ENCODE measurements around the gene F13B.
"Not testable (repeated sequence)": the region's sequence is repeated elsewhere in the genome, so short reads cannot be mapped to it uniquely, and the experiment has no call there.

The F13B gene

DNA sequence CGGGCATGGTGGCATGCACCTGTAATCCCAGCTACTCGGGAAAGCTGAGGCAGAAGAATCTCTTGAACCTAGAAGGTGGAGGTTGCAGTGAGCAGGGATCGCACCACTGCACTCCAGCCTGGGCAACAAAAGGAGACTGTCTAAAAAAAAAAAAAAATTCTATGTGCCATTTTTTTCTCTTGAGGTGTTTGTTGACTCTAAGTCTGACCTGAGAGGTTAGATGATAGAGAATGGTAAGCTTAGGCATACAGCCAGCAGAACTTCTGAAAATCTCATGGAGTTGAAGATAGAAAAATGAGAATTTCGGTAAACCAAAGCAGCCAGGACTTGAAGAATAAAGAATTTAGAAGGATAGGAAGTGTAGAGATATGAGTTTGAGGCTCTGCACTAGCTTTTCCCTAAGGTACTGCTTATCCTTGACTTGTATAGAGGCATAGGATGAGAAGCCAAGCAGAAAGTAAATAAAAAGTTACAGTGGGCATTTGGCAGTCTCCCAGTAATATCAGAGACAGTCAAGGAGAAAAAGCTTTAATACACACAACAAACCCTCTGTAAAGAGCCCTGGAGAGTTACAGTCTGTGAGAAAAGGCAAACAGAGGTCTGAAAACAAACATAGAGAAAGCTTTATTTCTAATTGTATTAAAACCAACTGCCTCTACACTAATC is 24.3 kb downstream of the F13B start:
- no peak for DNase-seq (ENCODE audit: low read depth)

DNA sequence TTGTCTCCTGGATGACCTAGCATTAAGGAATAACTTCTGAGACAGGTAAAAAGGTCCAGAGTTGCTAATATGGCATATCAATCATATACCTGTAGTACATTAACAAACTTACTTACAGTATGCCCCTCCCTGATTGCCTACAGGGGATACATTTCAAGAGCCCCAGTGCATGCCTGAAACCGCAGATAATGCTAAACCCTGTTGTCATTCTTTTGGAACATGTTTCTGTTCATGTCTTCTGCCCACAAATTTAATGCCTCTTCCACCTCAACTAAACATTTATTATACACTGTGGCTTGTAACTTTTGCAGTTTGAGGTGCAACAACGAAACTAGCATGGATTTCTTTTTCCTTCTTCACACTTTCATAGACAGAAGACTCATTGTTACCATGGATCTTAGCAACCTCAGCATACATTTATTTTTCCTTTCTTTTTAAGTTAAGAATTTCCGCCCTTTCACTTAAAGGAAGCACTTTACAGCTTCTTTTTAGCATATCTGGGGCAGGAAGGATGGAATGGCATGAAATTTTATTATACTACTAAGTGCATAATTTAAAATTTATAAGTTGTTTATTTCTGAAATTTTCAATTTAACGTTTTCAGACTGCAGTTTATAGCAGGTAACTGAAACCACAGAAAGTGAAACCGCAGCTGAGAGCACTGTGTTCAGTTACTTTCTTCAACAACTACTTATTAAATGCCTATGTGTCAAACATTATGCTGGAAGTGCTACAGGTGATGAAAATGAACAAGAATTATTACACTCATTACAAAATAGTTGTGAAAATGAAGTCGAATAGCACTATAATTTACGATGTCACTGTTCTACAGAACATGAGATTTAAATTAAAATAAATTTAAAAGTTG is 25.3 kb downstream of the F13B start:
- no peak for DNase-seq (ENCODE audit: low read depth)

DNA sequence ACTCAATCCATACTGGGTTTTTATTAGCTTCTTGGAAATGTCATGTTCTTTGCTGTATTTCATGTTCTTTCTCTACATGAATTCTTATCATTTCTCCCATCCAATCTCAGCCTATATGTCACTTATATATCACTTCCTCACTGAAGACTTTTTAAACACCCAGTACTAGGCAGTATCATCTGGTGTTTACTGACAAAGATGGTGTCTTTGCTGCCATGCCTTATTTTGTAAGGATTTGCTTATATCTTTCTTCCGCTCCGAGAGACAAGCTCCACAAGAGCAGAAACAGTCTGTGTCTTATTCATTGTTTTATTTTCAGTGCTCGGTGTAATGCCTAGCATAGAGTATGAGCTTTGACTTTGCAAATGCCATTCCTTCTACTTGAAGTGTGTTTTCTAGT is 30.2 kb downstream of the F13B start:
- no peak for DNase-seq (ENCODE audit: low read depth)

DNA sequence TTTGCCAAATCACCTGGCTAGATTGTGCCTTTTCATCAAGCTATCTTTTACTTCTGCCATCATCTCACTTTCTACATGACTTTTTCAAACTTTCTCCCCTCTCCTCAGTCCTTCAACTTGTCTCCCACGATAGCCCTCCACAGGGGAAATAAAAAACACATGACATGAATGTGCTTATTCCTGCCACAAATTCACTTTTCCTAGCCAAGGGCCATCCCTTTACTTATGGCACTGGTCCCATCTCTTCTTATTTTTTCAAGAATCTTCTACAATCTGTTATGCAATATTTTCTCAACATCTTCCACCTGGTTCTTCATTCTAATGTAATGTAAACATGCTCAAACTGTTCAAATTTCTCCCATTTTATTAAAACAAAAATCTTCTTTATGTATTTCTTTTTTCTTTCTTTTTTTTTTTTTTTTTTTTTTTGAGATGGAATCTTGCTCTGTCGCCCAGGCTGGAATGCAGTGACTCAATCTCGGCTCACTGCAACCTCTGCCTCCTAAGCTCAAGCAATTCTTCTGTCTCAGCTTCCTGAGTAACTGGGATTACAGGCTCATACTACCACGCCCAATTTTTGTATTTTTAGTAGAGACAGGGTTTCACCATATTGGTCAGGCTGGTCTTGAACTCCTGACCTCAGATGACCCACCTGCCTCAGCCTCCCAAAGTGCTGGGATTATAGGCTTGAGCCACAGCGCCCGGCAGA is 32.3 kb downstream of the F13B start:
- not testable (repeated sequence) for DNase-seq (ENCODE audit: low read depth)

DNA sequence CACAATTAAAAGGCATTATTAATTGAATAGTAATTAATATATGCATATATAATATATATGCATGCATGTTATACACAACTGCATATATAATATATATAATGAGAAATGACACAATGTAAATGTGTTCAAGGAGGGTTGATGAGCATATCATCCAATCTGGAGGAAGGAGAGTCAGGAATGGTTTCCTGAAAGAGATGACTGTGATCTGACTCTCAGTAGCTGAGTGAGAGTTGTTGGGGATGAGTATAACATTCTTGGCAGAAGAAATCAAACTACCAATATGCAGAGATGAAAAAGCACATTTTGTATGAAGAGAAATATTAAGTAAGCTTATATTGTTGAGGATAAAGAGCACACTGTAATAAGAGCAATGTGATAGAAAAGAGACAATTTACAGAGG is 37.3 kb downstream of the F13B start:
- DNase-seq (ENCODE audit: low read depth): no peak

DNA sequence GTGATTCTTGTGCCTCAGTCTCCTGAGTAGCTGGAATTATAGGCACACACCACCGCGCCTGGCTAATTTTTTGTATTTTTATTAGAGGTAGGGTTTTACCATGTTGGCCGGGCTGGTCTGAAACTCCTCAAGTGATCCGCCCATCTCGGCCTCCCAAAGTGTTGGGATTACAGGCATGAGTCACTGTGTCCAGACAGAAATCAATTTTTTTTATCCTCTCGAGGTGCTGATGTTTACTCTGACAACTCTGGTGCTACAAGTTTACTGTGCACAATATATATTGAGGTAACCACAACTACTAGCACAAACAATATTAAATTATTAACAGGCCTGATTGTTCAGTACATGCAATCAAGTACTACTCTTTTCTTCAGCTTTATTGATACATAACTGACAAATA is 39.7 kb downstream of the F13B start:
- DNase-seq (ENCODE audit: low read depth): no peak

DNA sequence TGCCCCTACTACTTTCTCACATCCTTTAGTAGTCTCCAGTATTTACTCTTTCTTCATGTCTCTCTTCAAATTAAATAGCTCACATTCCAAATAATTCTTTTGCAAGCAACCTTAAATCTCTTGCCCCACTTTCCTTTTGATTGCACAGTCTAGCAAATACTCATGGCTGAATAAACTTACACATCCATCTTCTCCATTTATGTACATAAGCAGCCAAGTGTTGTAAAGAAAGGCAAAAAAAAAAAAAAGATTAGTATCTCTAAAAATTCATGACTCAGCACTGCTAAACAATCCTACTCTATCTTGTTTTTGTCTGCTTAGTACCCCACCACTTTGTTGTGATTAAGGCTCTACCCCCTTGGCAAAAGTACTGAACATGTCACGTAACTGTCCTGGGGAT is 42.6 kb downstream of the F13B start:
- DNase-seq (ENCODE audit: low read depth): no peak

DNA sequence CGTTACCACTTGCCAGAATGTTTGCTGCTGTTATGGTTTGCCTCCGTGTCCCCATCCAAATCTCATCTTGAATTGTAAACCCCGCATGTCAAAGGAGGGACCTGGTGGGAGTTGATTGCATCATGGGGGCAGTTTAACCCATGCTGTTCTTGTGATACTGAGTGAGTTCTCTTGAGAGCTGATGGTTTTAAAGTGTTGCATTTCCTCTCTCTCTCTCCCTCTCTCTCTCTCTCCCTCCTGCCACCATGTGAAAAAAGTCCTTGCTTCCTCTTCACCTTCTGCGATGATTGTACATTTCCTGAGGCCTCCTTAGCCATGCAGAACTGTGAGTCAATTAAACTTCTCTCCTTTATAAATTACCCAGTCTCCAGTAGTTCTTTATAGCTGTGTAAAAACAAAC is 45.3 kb downstream of the F13B start:
- DNase-seq (ENCODE audit: low read depth): no peak

DNA sequence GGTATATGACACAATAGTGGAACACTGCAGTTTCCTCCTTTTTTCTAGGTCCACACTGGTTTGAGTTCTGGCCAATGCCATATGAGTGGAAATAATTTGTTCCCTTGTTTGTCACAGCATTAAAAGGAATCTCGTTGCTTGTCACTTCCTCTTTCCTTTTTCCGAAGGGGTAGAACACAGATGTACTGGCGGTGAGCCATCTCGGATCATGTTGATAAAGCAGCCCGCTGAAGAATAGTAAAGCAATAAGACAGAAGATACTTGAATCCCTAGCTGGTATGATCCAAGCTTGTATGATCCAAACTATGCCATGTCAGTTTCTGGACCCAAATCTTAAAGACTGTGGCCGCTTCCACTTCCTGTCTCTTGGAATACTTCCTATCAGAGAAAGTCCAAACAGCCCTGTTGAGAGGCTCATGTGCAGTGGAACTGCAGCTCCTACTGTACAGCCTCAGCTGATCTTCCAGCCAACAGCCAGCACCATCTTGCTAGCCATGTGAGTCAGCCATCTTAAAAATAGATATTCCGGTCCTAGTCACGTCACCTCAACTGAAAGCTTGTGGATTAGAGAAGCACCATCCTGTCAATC is 49.4 kb downstream of the F13B start:
- DNase-seq (ENCODE audit: low read depth): no peak

DNA sequence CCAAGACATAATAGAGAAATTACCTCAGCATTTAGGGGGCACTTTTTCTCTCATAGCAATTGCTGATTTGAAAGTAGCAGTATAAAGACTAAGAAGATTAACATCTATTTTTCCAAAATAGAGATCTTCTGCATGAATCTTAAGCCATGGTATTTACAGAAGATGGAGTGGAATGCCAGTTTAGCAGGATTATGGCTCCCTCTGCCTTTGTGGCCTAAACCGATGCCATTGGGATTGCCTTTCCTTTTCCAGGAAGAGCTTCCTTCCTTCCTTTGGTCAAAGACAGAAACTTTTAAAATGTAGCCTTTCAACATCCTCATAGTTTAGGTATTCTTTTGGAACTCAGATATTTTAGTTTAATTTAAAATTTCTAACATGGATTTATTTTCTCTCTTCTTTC is 50.3 kb downstream of the F13B start:
- DNase-seq (ENCODE audit: low read depth): no peak

DNA sequence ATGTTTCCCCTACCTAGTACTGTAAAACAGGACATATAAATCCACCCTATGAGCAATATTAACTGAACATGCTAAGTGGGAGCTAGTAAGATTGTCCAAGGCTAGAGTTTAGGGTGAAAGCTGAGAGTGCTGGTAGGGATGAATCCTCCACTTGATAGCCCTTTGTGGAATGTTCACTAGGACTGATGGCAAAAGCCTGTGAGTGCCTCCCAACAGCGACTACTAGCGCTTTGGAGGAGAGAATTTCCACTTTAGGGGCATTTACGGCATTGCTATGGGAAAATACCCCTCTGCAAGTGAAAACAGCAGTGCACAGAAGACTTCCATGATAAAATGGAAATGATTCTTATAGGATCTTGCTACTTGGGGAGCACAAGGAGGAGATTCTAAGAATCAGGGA is 53.8 kb downstream of the F13B start:
- DNase-seq (ENCODE audit: low read depth): no peak

DNA sequence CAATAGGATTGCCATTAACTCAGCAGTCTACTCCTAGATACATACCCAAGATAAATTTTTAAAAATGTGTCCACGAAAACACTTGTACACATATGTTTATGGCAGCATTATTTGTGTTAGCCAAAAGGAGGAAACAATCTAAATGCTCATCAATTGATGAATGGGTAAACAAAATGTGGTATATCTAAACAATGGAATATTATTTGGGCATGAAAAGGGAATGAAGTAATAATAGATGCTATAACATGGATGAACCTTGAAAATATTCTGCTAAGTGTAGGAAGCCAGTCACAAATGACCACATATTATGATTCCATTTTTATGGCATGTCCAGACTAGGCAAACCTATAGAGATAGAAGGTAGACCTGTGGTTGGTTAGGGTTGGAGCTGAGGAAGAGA is 55.4 kb downstream of the F13B start:
- DNase-seq (ENCODE audit: low read depth): no peak

DNA sequence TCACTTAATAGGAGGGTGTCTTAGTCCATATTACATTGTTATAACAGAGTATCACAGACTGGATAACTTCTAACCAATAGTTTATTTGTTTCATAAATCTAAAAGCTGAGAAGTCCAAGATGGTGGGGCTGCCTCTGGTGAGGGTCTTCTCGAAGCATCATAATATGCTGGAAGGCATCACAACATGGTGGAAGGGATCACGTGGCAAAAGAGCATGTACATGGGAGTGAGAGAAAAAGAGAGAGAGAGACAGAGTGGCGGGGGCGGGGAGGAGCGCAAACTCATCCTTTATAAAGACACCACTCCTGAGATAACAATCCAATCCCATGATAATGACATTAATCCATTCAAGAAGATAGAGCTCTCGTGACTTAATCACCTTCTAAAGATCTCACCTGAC is 58.2 kb downstream of the F13B start:
- no peak for DNase-seq (ENCODE audit: low read depth)

DNA sequence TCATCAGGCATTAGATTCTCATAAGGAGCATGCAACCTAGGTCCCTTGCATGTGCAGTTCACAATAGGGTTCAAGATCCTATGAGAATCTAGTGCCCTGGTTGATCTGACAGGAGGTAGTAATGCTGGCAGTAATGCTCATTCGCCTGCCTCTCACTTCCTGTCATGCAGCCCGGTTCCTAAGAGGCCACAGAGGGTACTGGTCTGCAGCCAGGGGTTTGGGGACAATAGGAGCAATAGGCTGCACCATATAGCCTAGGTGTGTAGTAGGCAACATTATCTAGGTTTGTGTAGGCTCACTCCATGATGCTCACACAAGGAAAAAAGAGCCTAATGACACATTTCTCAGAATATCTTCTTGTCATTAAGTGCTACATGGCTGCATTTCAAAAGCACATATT is 63.9 kb downstream of the F13B start:
- no peak for DNase-seq (ENCODE audit: low read depth)

DNA sequence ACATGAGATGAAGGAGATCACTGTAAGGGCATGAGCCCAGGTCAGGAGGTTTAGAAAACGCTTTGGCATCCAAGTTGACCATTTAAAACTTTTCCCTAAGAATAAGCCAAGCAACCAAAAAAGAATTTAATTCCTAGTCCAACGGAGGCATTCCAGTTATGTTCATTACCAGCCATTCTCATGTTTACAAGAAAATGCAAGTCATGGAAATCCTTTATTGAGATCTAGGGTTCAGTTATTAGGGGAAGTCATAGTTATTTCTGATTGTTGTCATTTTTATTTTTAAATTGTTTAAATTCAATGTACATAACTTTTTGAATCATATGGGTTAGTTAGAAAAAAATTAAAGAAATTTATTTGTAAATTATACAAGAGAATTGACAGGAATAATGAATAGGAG is 65.2 kb downstream of the F13B start:
- DNase-seq (ENCODE audit: low read depth): no peak

DNA sequence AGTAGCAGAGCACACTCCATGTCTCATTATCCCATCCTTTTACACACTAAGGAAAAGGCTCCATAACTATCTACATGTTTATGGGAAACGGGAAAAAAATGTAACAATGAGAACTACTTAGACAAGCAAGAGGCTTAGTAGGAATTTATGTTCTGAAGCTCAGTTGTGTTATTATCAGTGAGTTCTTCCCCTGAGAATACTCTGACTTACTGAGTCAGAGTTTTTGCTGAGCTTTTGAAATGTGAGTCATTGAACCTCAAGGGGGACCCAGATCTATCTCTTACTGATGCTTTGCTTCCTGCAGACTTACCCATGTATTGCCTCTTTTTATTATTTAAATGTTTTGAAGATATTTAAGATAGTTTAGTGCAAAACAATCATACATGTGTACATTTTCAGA is 69.6 kb downstream of the F13B start:
- DNase-seq (ENCODE audit: low read depth): no peak

DNA sequence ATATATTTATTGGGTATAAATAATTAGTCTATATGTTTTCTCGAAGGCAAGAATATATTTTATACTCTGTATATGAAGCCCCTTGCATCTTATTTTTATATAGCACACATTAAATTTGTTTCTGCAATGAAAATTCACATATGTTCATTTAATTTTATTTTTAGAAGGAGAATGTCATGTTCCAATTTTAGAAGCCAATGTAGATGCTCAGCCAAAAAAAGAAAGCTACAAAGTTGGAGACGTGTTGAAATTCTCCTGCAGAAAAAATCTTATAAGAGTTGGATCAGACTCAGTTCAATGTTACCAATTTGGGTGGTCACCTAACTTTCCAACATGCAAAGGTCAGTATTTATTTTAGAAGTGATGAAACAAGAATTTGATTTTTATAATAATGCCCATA is 73.1 kb downstream of the F13B start:
- DNase-seq (ENCODE audit: low read depth): no peak

DNA sequence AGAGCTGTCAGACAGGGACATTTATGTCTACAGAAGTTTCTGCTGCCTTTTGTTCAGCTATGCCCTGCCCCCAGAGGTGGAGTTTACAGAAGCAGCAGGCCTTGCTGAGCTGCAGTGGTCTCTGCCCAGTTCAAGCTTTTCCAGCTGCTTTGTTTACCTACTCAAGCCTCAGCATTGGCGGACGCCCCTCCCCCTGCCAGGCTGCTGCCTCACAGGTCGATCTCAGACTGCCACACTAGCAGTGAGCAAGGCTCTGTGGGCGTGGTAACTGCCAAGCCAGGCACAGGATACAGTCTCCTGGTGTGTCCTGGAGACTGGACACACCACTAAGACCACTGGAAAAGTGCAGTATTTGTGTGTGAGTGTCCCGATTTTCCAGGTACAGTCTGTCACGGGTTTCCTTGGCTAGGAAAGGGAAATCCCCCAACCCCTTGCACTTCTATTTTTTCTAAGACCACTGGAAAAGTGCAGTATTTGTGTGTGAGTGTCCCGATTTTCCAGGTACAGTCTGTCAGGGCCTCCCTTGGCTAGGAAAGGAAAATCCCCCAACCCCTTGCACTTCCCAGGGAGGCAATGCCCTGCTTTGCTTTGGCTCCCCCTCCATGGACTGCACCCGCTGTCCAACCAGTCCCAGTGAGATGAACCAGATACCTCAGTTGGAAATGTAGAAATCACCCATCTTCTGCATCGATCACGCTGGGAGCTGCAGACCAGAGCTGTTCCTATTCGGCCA is 75.0 kb downstream of the F13B start:
- DNase-seq (ENCODE audit: low read depth): not testable (repeated sequence)
